Esophagus muscularis mucosa (tissue), 3 donors: ENCODE results near the gene COX8C.

ENCODE experiments used
- CTCF ChIP-seq, 3 experiments: fragments of 200-600 bp in 2 of 3; fragments of 450-650 bp in 1 of 3; sonication (generic) in 2 of 3; IDR thresholded peaks; one replicate each; pipeline ENCODE4 v1.5.1; 2017 to 2019; ENCODE audit warnings: antibody characterized with exemption in 3 of 3, mild to moderate bottlenecking in 2 of 3, moderate library complexity in 1 of 3
- EP300 ChIP-seq: sonication (generic); formaldehyde crosslinking; IDR thresholded peaks from one replicate; pipeline ENCODE4 v1.6.1; 2017; ENCODE audit warnings: antibody characterized with exemption

GRCh38 chr14:93346926-93347721, at the start of gene COX8C:
- TF ChIP-seq CTCF (IDR thresholded peaks at IDR 0.05) (no peak), EP300 (no peak)
